ENCODE data around the gene CELF5. TPM values are rescaled to one million over a fixed set of nuclear protein-coding genes. Genes with fewer than 3 reads are reported as not detected.

CELF5 gene
- total and polyA plus RNA-seq, 9 of the 15 experiments (the other 6 are each of a cell fraction or from before 2014, with no cell fraction given) = 0.01 to 0.56 (median 0.22) TPM

- TF ChIP-seq, protein P1, sequence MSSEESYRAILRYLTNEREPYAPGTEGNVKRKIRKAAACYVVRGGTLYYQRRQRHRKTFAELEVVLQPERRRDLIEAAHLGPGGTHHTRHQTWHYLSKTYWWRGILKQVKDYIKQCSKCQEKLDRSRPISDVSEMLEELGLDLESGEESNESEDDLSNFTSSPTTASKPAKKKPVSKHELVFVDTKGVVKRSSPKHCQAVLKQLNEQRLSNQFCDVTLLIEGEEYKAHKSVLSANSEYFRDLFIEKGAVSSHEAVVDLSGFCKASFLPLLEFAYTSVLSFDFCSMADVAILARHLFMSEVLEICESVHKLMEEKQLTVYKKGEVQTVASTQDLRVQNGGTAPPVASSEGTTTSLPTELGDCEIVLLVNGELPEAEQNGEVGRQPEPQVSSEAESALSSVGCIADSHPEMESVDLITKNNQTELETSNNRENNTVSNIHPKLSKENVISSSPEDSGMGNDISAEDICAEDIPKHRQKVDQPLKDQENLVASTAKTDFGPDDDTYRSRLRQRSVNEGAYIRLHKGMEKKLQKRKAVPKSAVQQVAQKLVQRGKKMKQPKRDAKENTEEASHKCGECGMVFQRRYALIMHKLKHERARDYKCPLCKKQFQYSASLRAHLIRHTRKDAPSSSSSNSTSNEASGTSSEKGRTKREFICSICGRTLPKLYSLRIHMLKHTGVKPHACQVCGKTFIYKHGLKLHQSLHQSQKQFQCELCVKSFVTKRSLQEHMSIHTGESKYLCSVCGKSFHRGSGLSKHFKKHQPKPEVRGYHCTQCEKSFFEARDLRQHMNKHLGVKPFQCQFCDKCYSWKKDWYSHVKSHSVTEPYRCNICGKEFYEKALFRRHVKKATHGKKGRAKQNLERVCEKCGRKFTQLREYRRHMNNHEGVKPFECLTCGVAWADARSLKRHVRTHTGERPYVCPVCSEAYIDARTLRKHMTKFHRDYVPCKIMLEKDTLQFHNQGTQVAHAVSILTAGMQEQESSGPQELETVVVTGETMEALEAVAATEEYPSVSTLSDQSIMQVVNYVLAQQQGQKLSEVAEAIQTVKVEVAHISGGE (CRISPR knock-in tag; IDR thresholded peaks at IDR 0.05) = 0 out of 6 replicates have a peak, but pooled peaks of 1 of the 3 experiments have one; percentile 43
- peak; percentile 84 for TF ChIP-seq ZBTB9 (CRISPR knock-in tag; IDR thresholded peaks at IDR 0.05)
- 0 out of 2 replicates have a peak, but pooled peaks have one; percentile 26 for TF ChIP-seq CUX1 (CRISPR knock-in tag; IDR thresholded peaks at IDR 0.05)
- no peak for TF ChIP-seq ZNF277 (CRISPR knock-in tag; IDR thresholded peaks at IDR 0.05; ENCODE audit: borderline replicate concordance)
- peak; percentile 36; the same call in 1 of the 2 replicates for TF ChIP-seq NR2C1 (IDR thresholded peaks at IDR 0.05)
- peak; percentile 39; the same call in 1 of the 2 replicates for TF ChIP-seq NR2C1 (tag; IDR thresholded peaks at IDR 0.05)
- TF ChIP-seq CREB3L1 (IDR thresholded peaks at IDR 0.05; ENCODE audit: borderline replicate concordance, low read depth) = peak; percentile 48; the same call in 1 of the 2 replicates
- TF ChIP-seq RBM22 (IDR thresholded peaks at IDR 0.05; ENCODE audit: low read depth, low read length, poor library complexity, severe bottlenecking) = no peak
- TF ChIP-seq WHSC1 (IDR thresholded peaks at IDR 0.05; ENCODE audit: low read length) = no peak
- no peak for TF ChIP-seq HSF4 (CRISPR knock-in tag; IDR thresholded peaks at IDR 0.05; ENCODE audit: borderline replicate concordance)
- TF ChIP-seq ZNF384 (IDR thresholded peaks at IDR 0.05; ENCODE audit: low read depth, low read length) = peak; percentile 88
These were observed 30.1 kb upstream of the CELF5 start (continued) for GRCh38 chr19:3194106-3195087.

All from K562 (cell line).